SU-DHL-6 (cell line): ENCODE data around the gene ZNF770.

ENCODE experiments used
- H2AFZ ChIP-seq: fragments of 200-600 bp; sonication (generic); 2 replicates; pipeline ENCODE4 v1.6.1; 2014; ENCODE audit warnings: low read depth, mild to moderate bottlenecking, moderate library complexity, mixed read lengths, antibody characterized with exemption, low read length; ENCODE audit not compliant: severe bottlenecking
- H3F3A ChIP-seq: fragments of 200-600 bp; shearing (Covaris generic); 2 replicates; pipeline ENCODE4 v1.6.0; 2016; ENCODE audit warnings: antibody characterized with exemption, mild to moderate bottlenecking; ENCODE audit not compliant: insufficient read depth
- H3K27ac ChIP-seq: fragments of 200-600 bp; sonication (generic); 2 replicates; pipeline ENCODE4 v1.5.1; 2016; ENCODE audit warnings: low read depth, mild to moderate bottlenecking, low read length, moderate library complexity, mixed read lengths
- H3K27me3 ChIP-seq: fragments of 200-600 bp; sonication (generic), shearing (Covaris generic); 2 replicates; pipeline ENCODE4 v1.6.0; 2014; ENCODE audit warnings: mild to moderate bottlenecking, low read length
- H3K36me3 ChIP-seq: fragments of 200-600 bp; sonication (generic); 2 replicates; pipeline ENCODE4 v1.6.1; 2014; ENCODE audit warnings: mild to moderate bottlenecking, low read length, mixed read lengths
- H3K4me2 ChIP-seq: fragments of 300-600, 200-600 bp; shearing (Covaris generic), sonication (generic); 2 replicates; pipeline ENCODE4 v1.6.0; 2014; ENCODE audit warnings: low read length, low read depth, mild to moderate bottlenecking; ENCODE audit not compliant: poor library complexity, severe bottlenecking
- H3K4me3 ChIP-seq: fragments of 200-600 bp; sonication (generic); 2 replicates; pipeline ENCODE4 v1.5.1; 2014; ENCODE audit warnings: antibody characterized with exemption, low read length, mild to moderate bottlenecking, mixed read lengths; ENCODE audit not compliant: insufficient read depth, poor library complexity, severe bottlenecking
- H3K79me2 ChIP-seq: fragments of 200-600 bp; sonication (generic); 2 replicates; pipeline ENCODE4 v1.6.1; 2014; ENCODE audit warnings: mild to moderate bottlenecking, low read length, moderate library complexity; ENCODE audit not compliant: insufficient read depth
- H3K9ac ChIP-seq: fragments of 200-600 bp; sonication (generic); 2 replicates; pipeline ENCODE4 v1.7.0; 2014; ENCODE audit warnings: mild to moderate bottlenecking, low read length
- H3K9me2 ChIP-seq: fragments of 200-600 bp; sonication (generic); replicated peaks from 2 replicates; pipeline ENCODE4 v1.6.1; 2014; ENCODE audit warnings: low read length; ENCODE audit not compliant: insufficient read depth
- H3K9me3 ChIP-seq: fragments of 200-600 bp; sonication (generic); 2 replicates; pipeline ENCODE4 v1.6.1; 2014; ENCODE audit warnings: low read length, mixed read lengths; ENCODE audit not compliant: insufficient read depth
- H4K20me1 ChIP-seq: fragments of 200-600 bp; sonication (generic); 2 replicates; pipeline ENCODE4 v1.6.1; 2014; ENCODE audit warnings: low read depth, mild to moderate bottlenecking, antibody characterized with exemption, low read length, moderate library complexity, mixed read lengths
- EZH2phosphoT487 ChIP-seq: fragments of 200-600 bp; sonication (generic), shearing (Covaris generic); conservative IDR thresholded peaks from 2 replicates; pipeline ENCODE4 v1.6.1; 2018; ENCODE audit warnings: mild to moderate bottlenecking, antibody characterized with exemption, low read length, moderate library complexity, mixed read lengths
- TF ChIP-seq, protein P1 (sequence below): fragments of 200-600 bp; sonication (generic); IDR thresholded peaks from one replicate; pipeline ENCODE4 v1.5.1; 2017; ENCODE audit warnings: antibody characterized with exemption, mild to moderate bottlenecking, low read length, moderate library complexity; ENCODE audit not compliant: insufficient read depth, poor library complexity, severe bottlenecking

ZNF770 gene

DNA sequence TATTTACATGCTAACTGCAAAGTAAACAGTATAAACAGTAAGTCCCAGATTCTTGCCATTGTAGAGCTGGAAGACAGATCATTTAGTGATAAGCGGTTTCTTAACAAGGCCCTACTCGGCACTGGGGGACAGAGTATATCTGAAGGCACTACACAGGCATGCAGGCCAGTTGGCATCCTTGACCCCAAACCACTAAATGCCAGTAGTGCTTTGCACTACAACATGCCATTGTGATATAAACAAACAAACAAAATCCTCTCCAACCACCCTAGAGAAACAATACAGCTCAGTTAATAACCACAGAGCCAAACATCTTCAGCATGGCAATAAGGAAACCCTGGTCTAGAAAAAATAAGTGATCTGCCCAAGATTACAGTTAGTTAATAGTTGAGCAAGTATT lies 23.8 kb downstream of the ZNF770 start:
- Histone ChIP-seq H2AFZ (no peak overlapping the region), H3K9me3 (no peaks in the 10 kb centered on the region), H3K36me3 (peaks cover 7% of the 10 kb centered on the region; the same call in 1 of the 2 replicates), H4K20me1 (no peaks in the 10 kb centered on the region), H3F3A (no peaks in the 10 kb centered on the region), H3K27ac (no peak overlapping the region), H3K27me3 (no peaks in the 10 kb centered on the region), H3K4me2 (no peak overlapping the region), H3K79me2 (peaks cover 59% of the 10 kb centered on the region), H3K9ac (no peak overlapping the region), H3K4me3 (no peak overlapping the region), H3K9me2 (no peaks in the 10 kb centered on the region)
- no peak for TF ChIP-seq EZH2phosphoT487
- TF ChIP-seq, protein P1, sequence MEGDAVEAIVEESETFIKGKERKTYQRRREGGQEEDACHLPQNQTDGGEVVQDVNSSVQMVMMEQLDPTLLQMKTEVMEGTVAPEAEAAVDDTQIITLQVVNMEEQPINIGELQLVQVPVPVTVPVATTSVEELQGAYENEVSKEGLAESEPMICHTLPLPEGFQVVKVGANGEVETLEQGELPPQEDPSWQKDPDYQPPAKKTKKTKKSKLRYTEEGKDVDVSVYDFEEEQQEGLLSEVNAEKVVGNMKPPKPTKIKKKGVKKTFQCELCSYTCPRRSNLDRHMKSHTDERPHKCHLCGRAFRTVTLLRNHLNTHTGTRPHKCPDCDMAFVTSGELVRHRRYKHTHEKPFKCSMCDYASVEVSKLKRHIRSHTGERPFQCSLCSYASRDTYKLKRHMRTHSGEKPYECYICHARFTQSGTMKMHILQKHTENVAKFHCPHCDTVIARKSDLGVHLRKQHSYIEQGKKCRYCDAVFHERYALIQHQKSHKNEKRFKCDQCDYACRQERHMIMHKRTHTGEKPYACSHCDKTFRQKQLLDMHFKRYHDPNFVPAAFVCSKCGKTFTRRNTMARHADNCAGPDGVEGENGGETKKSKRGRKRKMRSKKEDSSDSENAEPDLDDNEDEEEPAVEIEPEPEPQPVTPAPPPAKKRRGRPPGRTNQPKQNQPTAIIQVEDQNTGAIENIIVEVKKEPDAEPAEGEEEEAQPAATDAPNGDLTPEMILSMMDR, result no peak

DNA sequence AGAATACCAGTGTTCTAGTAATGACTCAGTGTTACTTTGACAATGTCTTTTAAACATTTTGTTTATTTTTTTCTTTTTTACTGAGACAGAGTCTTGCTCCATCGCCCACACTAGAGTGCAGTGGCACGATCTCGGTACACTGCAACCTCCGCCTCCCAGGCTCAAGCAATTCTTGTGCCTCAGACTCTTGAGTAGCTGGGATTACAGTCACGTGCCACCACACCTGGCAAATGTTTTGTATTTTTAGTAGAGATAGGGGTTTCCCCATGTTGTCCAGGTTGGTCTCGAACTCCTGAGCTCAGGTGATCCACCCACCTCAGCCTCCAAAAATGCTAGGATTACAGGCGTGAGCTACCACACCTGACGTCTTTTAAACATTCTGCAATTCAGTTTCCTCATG lies 34.2 kb downstream of the ZNF770 start:
- no peak for TF ChIP-seq EZH2phosphoT487
- TF ChIP-seq, protein P1, result no peak
- no peak overlapping the region for H3K4me2 ChIP-seq

GRCh38 chr15:34952481-34952880 lies 35.6 kb downstream of the ZNF770 start:
- H3K9me3 ChIP-seq, result no peaks in the 10 kb centered on the region
- H3K27me3 ChIP-seq, result no peaks in the 10 kb centered on the region
- no peaks in the 10 kb centered on the region for H3K9me2 ChIP-seq
- H3K9ac ChIP-seq, result no peak overlapping the region
- no peak overlapping the region for H3K4me3 ChIP-seq
- H3K27ac ChIP-seq, result no peak overlapping the region
- 0 out of 2 replicates have a peak, but pooled peaks cover 11% of the 10 kb centered on the region for H3K79me2 ChIP-seq
- no peak for TF ChIP-seq EZH2phosphoT487
- TF ChIP-seq, protein P1, result no peak
- H3F3A ChIP-seq, result no peaks in the 10 kb centered on the region
- no peak overlapping the region for H2AFZ ChIP-seq
- H4K20me1 ChIP-seq, result no peaks in the 10 kb centered on the region
- H3K4me2 ChIP-seq, result no peak overlapping the region
- peaks cover 27% of the 10 kb centered on the region for H3K36me3 ChIP-seq

More for the DNA sequence above, 34.2 kb downstream of the ZNF770 start:
- H3K79me2 ChIP-seq, result 0 out of 2 replicates have a peak, but pooled peaks cover 11% of the 10 kb centered on the region
- H4K20me1 ChIP-seq, result no peaks in the 10 kb centered on the region
- H2AFZ ChIP-seq, result no peak overlapping the region
- H3K9me3 ChIP-seq, result no peaks in the 10 kb centered on the region
- H3K27ac ChIP-seq, result no peak overlapping the region
- no peak overlapping the region for H3K4me3 ChIP-seq
- H3F3A ChIP-seq, result no peaks in the 10 kb centered on the region
- H3K27me3 ChIP-seq, result no peaks in the 10 kb centered on the region
- peaks cover 27% of the 10 kb centered on the region for H3K36me3 ChIP-seq
- H3K9ac ChIP-seq, result no peak overlapping the region
- H3K9me2 ChIP-seq, result no peaks in the 10 kb centered on the region
